ENCODE results near the gene NFATC3.
"Not testable (repeated sequence)": the region's sequence is repeated elsewhere in the genome, so short reads cannot be mapped to it uniquely, and the experiment has no call there.

The NFATC3 gene

GRCh38 chr16:68115851-68116250 is 30.7 kb downstream of the NFATC3 start:
- DNase-seq (ENCODE audit: low read depth in 3 of 3, low spot score in 1 of 3): no peak

- DNase-seq (ENCODE audit: low read depth in 3 of 3, low spot score in 1 of 3): no peak
These were observed 31.2 kb downstream of the NFATC3 start for GRCh38 chr16:68116256-68116867.

- DNase-seq (ENCODE audit: low read depth in 3 of 3, low spot score in 1 of 3): no peak
These were observed 32.7 kb downstream of the NFATC3 start for GRCh38 chr16:68117884-68118283.

- DNase-seq (ENCODE audit: low read depth in 3 of 3, low spot score in 1 of 3): not testable (repeated sequence)
These were observed 33.8 kb downstream of the NFATC3 start for GRCh38 chr16:68118954-68119353.

GRCh38 chr16:68120496-68120895 is 35.3 kb downstream of the NFATC3 start:
- not testable (repeated sequence) for DNase-seq (ENCODE audit: low read depth in 3 of 3, low spot score in 1 of 3)

GRCh38 chr16:68126395-68126794 is 41.2 kb downstream of the NFATC3 start:
- DNase-seq (ENCODE audit: low read depth in 3 of 3, low spot score in 1 of 3): no peak

GRCh38 chr16:68128577-68129305 is 43.6 kb downstream of the NFATC3 start:
- DNase-seq (ENCODE audit: low read depth in 3 of 3, low spot score in 1 of 3): no peak

- DNase-seq (ENCODE audit: low read depth in 3 of 3, low spot score in 1 of 3): no peak
These were observed 45.4 kb downstream of the NFATC3 start for GRCh38 chr16:68130520-68130919.

GRCh38 chr16:68131813-68132706 is 46.9 kb downstream of the NFATC3 start:
- no peak for DNase-seq (ENCODE audit: low read depth in 3 of 3, low spot score in 1 of 3)

- DNase-seq (ENCODE audit: low read depth in 3 of 3, low spot score in 1 of 3): not testable (repeated sequence)
These were observed 47.8 kb downstream of the NFATC3 start for GRCh38 chr16:68133000-68133399.

GRCh38 chr16:68134644-68135043 is 49.5 kb downstream of the NFATC3 start:
- no peak for DNase-seq (ENCODE audit: low read depth in 3 of 3, low spot score in 1 of 3)

- DNase-seq (ENCODE audit: low read depth in 3 of 3, low spot score in 1 of 3): no peak
These were observed 51.3 kb downstream of the NFATC3 start for GRCh38 chr16:68136515-68136914.

- DNase-seq (ENCODE audit: low read depth in 3 of 3, low spot score in 1 of 3): no peak
These were observed 58.8 kb downstream of the NFATC3 start for GRCh38 chr16:68144008-68144407.

GRCh38 chr16:68146585-68146984 is 61.4 kb downstream of the NFATC3 start:
- DNase-seq (ENCODE audit: low read depth in 3 of 3, low spot score in 1 of 3): no peak

GRCh38 chr16:68147444-68147843 is 62.3 kb downstream of the NFATC3 start:
- DNase-seq (ENCODE audit: low read depth in 3 of 3, low spot score in 1 of 3): no peak

GRCh38 chr16:68149596-68149995 is 64.4 kb downstream of the NFATC3 start:
- DNase-seq (ENCODE audit: low read depth in 3 of 3, low spot score in 1 of 3): no peak

- no peak for DNase-seq (ENCODE audit: low read depth in 3 of 3, low spot score in 1 of 3)
These were observed 70.3 kb downstream of the NFATC3 start for GRCh38 chr16:68155425-68155824.

GRCh38 chr16:68162413-68162812 is 77.2 kb downstream of the NFATC3 start:
- no peak for DNase-seq (ENCODE audit: low read depth in 3 of 3, low spot score in 1 of 3)

- not testable (repeated sequence) for DNase-seq (ENCODE audit: low read depth in 3 of 3, low spot score in 1 of 3)
These were observed 78.1 kb downstream of the NFATC3 start for GRCh38 chr16:68163275-68163674.

- DNase-seq (ENCODE audit: low read depth in 3 of 3, low spot score in 1 of 3): no peak
These were observed 81.1 kb downstream of the NFATC3 start for GRCh38 chr16:68166264-68166663.

- DNase-seq (ENCODE audit: low read depth in 3 of 3, low spot score in 1 of 3): no peak
These were observed 94.1 kb downstream of the NFATC3 start for GRCh38 chr16:68179196-68179795.

Data from stimulated activated CD4-positive, alpha-beta T cell treated with anti-CD3 and anti-CD28 coated beads, TNF-alpha, amount 100 ng/mL, for 1 hour (primary cell).